Testis (tissue), 2 donors: ENCODE results near the gene NDST1.

Source experiments
- POLR2A ChIP-seq: fragments of 450-650 bp; IDR thresholded peaks from one replicate; pipeline ENCODE4 v1.6.1; 2017; ENCODE audit warnings: antibody characterized with exemption, mild to moderate bottlenecking, moderate library complexity
- TF ChIP-seq, protein P1 (sequence below), 3 experiments: fragments of 450-650 bp in 2 of 3; fragments of 200-600 bp in 1 of 3; sonication (generic) in 1 of 3; IDR thresholded peaks; one replicate each; pipeline ENCODE4 v1.5.1; 2016 to 2019; ENCODE audit warnings: antibody characterized with exemption in 3 of 3, mild to moderate bottlenecking in 2 of 3, moderate library complexity in 1 of 3

DNA sequence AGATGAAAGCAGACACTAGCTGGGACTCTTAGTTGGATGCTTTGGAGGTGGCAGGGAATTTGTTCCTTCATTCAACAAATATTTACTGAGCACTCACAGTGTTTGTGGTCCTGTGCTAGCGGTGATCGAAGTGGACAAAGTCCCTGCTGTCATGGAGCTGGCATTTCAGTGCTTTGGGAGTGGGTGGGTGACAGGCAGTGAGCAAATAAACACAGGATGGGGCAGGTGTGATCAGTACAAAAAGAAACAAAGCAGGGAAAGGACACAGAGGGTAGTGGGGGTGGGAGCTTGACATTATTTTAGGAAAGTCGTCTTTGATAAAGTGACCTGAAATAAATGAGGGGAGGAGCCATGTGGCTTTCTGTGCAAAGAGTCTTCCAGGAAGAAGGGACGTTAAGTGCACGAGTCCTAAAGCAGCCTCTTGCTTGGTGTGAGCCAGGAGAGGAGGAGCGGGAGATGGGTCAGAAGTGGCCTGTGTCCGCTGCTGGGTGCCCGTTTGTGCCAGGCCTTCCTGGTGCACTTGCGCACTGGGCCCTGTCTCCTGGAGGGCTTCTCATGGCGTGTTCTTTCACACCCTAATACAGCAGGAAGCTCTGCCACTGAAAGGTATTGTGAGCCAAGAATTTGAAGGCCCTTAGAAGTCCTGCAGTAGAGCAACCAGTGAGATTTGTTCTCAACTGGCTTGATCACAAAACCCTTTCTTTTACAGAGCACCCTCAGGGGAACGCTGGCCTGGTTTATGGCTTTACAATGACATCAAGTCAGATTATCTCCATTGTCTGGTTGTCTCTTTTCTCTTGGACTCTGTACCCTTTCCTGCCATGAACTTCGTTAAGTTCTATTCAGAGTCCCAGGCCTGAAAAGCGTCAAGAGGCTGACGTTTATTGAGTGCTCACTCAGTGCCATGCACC lies 14.8 kb downstream of the NDST1 start:
- TF ChIP-seq POLR2A: no peak
- TF ChIP-seq, protein P1, sequence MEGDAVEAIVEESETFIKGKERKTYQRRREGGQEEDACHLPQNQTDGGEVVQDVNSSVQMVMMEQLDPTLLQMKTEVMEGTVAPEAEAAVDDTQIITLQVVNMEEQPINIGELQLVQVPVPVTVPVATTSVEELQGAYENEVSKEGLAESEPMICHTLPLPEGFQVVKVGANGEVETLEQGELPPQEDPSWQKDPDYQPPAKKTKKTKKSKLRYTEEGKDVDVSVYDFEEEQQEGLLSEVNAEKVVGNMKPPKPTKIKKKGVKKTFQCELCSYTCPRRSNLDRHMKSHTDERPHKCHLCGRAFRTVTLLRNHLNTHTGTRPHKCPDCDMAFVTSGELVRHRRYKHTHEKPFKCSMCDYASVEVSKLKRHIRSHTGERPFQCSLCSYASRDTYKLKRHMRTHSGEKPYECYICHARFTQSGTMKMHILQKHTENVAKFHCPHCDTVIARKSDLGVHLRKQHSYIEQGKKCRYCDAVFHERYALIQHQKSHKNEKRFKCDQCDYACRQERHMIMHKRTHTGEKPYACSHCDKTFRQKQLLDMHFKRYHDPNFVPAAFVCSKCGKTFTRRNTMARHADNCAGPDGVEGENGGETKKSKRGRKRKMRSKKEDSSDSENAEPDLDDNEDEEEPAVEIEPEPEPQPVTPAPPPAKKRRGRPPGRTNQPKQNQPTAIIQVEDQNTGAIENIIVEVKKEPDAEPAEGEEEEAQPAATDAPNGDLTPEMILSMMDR (IDR thresholded peaks at IDR 0.05): no peak
